H1 (cell line): ENCODE results near the gene SPRYD3.

Experiments used
- CHD1 ChIP-seq: IDR thresholded peaks from 2 replicates; pipeline ENCODE4 v1.6.1; 2012; ENCODE audit warnings: low read depth, low read length, improper control_type of control experiment
- EGR1 ChIP-seq: IDR thresholded peaks from 2 replicates; pipeline ENCODE4 v1.6.1; 2011; ENCODE audit warnings: low read depth, low read length, borderline replicate concordance
- EP300 ChIP-seq, 2 experiments: IDR thresholded peaks; 1 replicate in 1 of 2; 2 replicates in 1 of 2; pipeline ENCODE4 v1.6.1; 2011 to 2012; ENCODE audit warnings: low read depth in 2 of 2, low read length in 2 of 2, mild to moderate bottlenecking in 2 of 2, borderline replicate concordance in 1 of 2, inconsistent platforms in 1 of 2, moderate library complexity in 1 of 2
- KDM4A ChIP-seq: IDR thresholded peaks from one replicate; pipeline ENCODE4 v1.7.1; 2012; ENCODE audit warnings: low read depth, mild to moderate bottlenecking, moderate library complexity, low read length, inconsistent platforms; ENCODE audit not compliant: severe bottlenecking
- POLR2A ChIP-seq, 2 experiments: IDR thresholded peaks; 1 replicate in 1 of 2; 2 replicates in 1 of 2; pipeline ENCODE4 v1.6.1; 2011; ENCODE audit warnings: low read depth in 2 of 2, low read length in 2 of 2, mild to moderate bottlenecking in 2 of 2; ENCODE audit errors: control extremely low read depth in 1 of 2
- SP1 ChIP-seq: IDR thresholded peaks from 2 replicates; pipeline ENCODE4 v1.6.1; 2011; ENCODE audit warnings: low read depth, low read length
- TEAD4 ChIP-seq: IDR thresholded peaks from 2 replicates; pipeline ENCODE4 v1.6.1; 2012; ENCODE audit warnings: low read depth, low read length, inconsistent platforms, mixed read lengths
- TF ChIP-seq, protein P1 (sequence below), 3 experiments: IDR thresholded peaks; 1 replicate in 2 of 3; 2 replicates in 1 of 3; pipeline versions ENCODE4 v1.5.1 to v1.6.1; 2011; ENCODE audit warnings: low read length in 3 of 3, mild to moderate bottlenecking in 3 of 3, inconsistent platforms in 2 of 3, low read depth in 1 of 3, moderate library complexity in 1 of 3; ENCODE audit not compliant: insufficient read depth in 1 of 3; ENCODE audit errors: control extremely low read depth in 1 of 3

GRCh38 chr12:53061404-53062010, 17.7 kb downstream of the SPRYD3 start:
- TF ChIP-seq CHD1 (no peak), EGR1 (no peak), KDM4A (no peak), TEAD4 (no peak), SP1 (no peak), EP300 (IDR thresholded peaks at IDR 0.05; ENCODE audit: borderline replicate concordance in 1 of 2, low read depth in 2 of 2, low read length in 2 of 2) (no peak), POLR2A (IDR thresholded peaks at IDR 0.05; ENCODE audit: control extremely low read depth in 1 of 2, low read depth in 2 of 2, low read length in 2 of 2) (no peak)
- TF ChIP-seq, protein P1, sequence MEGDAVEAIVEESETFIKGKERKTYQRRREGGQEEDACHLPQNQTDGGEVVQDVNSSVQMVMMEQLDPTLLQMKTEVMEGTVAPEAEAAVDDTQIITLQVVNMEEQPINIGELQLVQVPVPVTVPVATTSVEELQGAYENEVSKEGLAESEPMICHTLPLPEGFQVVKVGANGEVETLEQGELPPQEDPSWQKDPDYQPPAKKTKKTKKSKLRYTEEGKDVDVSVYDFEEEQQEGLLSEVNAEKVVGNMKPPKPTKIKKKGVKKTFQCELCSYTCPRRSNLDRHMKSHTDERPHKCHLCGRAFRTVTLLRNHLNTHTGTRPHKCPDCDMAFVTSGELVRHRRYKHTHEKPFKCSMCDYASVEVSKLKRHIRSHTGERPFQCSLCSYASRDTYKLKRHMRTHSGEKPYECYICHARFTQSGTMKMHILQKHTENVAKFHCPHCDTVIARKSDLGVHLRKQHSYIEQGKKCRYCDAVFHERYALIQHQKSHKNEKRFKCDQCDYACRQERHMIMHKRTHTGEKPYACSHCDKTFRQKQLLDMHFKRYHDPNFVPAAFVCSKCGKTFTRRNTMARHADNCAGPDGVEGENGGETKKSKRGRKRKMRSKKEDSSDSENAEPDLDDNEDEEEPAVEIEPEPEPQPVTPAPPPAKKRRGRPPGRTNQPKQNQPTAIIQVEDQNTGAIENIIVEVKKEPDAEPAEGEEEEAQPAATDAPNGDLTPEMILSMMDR (IDR thresholded peaks at IDR 0.05; ENCODE audit: control extremely low read depth in 1 of 3, insufficient read depth in 1 of 3, low read depth in 1 of 3, low read length in 3 of 3): peak in 2 of 3 experiments; percentile 67 to 69; a peak in 3 of 4 replicates
